HG03135 (cell line): ENCODE results near the gene NOTCH1.

Experiments
- ATAC-seq: cut with Tn5 transposase; IDR thresholded peaks from one replicate; pipeline ENCODE4 v1.9.1; 2021; ENCODE audit warnings: mild to moderate bottlenecking, moderate library complexity; ENCODE audit not compliant: unreplicated experiment

NOTCH1 gene

DNA sequence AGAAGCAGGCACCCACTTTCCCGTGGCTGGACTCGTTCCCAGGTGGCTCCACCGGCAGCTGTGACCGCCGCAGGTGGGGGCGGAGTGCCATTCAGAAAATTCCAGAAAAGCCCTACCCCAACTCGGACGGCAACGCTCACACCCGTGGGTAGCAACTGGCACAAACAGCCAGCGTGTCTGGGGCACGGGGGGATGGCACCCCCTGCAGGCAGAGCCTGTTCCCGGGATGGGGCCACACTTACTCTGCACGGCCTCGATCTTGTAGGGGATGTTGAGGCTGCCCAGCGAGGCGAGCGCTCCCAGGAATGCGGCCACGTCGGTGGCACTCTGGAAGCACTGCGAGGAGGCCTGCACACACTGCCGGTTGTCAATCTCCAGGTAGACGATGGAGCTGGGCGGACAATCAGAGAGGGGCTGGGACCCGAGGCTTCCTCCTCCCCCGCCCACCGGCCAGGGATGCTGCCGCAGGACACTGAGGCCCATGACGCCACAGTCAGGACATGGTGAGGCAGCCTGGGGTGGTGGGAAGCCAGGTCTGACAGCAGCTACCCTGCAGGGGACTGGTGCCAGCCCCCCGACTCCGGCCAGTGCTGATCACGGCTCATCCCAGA is 42.8 kb downstream of the NOTCH1 start:
- no peak for ATAC-seq

DNA sequence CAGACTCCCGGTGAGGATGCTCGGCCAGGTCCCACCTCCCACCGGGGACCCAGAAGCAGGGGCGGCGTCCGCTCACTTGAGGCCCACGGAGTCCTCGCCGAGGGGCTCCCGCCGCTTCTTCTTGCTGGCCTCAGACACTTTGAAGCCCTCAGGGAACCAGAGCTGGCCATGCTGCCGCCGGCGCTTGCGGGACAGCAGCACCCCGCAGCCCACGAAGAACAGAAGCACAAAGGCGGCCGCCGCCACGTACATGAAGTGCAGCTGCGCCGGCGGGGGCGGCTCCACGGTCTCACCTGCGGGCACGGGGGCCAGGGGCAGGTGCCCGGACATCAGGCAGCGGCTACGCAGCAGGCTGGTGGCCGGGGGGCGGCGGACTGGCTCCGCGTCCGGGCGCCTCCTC is 43.7 kb downstream of the NOTCH1 start:
- ATAC-seq: no peak

DNA sequence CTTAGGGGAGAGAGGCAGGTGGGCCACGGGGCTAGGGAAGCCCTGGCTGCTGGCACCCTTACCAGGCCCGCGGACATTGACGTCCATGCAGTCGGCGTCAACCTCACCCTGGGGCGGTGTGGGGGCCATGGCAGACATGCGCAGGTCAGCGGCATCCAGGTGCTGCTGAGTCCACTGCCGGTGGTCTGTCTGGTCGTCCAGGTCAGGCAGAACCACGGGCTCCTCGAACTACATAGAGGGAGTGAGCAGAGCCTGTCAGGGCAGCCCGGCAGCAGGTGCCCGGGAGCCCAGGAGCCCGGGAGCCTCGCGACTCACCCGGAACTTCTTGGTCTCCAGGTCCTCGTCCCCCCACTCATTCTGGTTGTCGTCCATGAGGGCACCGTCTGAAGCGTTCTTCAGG is 44.2 kb downstream of the NOTCH1 start:
- ATAC-seq: no peak

DNA sequence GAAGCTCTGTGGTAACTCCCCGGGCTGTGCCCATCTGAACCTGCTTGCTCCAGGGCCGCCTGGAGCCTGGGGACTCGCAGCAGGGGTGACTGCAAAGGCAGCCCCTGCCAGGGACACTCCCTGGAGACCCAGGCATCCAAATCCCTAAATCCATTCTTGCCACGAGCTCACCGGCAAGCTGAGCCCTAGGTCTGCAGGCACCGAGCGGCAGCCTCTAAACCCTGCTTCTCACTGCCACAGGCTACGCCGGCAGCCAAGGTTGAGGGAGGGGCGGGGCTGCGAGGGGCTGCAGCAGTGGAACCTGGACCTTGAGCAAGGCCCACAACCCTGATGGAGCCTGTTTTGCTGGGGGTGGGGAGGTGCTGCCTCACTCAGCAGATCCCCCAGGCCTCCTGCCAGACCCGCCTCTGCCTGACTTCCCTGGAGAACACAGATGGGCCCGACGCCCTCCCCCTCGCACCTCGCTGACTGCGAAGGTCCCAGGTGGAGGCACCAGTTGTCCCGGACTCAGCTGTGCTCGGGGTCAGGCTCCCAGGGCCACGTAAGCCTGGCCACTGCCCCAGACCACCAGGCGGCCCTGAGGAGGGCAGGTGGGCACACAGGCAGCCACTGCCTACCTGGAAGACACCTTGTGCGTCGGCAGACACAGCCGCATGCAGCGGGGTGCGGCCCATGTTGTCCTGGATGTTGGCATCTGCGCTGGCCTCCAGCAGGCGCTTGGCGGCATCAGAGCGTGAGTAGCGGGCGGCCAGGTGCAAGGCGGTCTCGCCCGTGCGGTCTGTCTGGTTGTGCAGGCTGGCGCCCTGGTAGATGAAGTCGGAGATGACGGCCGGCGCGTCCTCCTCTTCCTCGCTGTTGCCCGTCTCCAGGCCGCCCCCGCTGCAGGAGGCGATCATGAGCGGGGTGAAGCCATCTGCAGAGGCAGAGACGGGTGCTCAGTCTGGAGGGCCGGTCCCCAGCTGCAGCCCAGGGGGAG is 45.6 kb downstream of the NOTCH1 start:
- no peak for ATAC-seq

DNA sequence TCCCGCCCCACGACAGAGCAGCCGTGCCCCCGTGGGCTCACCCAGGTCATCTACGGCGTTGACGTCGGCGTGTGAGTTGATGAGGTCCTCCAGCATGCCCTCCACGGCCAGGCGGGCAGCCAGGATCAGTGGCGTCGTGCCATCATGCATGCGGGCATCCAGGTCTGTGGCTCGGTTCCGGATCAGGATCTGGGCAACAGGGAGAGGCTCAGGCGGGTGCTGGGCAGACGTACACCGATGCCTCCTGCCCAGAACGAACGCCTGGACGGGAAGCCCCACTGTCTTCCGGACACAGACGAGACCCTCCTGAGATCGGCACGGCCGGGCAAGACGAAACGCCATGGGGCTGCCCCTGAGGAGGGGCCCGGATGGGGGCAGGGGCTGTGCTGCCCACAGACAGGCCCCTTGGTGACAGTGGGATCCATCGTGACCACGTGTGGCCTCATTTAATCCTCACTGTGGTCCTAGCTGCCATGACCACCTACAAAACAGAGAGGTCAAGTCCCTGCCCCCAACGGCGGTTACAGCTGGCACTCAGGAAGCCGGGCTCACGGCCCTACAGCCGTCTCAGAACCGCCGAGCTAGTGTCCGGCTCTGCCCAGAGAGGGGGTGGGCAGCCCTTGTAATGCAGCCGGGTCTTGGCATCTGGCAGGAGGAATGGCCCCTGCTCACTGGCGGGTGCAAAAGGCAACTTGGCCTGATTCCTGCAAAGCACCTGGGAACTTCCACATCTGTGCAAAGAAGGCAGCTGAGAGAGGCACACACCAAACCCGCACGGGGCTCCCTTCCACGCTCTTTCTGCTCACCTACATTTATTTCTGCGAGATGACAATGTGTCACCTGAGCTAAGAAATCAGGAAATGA is 46.5 kb downstream of the NOTCH1 start:
- no peak for ATAC-seq

DNA sequence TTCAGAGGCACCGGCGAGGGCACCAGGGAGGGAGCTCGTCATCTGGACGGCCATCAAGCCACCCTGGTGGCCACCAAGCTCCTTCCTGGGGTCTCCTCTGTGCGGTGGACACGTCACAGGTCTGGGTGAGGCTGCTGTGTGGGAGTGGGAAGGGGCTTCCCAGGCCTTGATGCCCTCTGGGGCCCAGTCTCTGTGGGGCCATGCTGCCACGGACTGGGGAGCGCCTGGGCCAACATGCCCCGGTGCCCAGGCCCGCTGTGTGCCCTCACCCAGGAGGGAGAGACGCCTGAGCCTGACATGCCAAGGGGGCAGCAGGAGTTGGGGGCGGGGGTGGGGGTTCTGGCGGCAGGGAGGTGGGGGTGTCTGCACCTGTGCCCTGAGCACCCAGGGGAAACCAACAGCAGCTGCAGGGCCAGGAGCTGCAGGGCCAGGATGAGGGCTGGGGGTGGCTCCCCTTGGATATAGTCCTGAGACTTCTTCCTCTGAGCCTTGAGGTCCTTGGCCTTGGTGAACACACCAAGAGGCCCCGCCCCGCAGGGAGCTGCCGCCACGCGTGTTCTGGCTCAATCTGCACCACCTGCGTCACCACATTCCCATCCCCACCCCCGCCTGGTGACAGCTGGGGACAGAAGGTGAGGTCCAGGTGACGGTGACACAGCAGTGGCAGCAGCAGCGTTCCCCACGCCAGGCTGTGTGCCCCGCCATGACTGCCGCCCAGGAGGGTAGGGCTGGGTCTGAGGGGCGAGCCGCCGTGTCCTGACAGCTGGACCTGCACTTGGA is 47.7 kb downstream of the NOTCH1 start:
- ATAC-seq: no peak

DNA sequence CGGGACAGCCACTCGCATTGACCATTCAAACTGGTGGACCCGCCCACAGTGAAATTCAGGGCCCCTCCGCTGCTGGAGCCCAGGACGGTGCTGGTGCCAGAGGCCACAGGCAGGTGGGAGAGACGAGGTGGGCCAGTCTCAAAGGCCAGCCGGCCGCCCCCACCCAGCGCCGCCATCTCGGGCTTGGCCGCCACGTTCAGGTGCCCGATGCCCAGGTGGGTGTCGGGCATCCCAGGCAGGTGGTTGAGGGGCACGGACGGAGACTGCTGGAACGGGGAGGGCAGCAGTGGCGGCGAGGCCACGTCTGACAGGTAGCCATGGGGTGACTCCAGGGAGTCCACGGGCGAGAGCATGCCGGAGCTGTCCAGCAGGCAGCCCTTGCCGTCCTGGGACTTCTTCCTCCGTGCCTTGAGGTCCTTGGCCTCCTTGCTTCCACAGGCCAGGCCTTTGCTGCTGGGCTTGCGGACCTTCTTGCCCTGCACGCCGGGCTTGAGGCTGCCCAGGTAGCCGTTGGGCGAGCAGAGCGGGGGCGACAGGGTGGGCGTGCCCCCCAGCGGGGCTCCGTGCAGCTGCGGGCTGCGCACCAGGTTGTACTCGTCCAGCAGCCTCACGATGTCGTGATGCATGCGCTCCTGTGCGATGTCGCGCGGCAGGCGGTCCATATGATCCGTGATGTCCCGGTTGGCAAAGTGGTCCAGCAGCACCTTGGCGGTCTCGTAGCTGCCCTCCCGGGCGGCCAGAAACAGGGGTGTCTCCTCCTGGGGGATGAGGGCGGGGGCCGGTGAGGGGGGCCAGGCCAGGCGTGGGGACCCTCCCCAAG is 48.8 kb downstream of the NOTCH1 start:
- ATAC-seq: no peak

DNA sequence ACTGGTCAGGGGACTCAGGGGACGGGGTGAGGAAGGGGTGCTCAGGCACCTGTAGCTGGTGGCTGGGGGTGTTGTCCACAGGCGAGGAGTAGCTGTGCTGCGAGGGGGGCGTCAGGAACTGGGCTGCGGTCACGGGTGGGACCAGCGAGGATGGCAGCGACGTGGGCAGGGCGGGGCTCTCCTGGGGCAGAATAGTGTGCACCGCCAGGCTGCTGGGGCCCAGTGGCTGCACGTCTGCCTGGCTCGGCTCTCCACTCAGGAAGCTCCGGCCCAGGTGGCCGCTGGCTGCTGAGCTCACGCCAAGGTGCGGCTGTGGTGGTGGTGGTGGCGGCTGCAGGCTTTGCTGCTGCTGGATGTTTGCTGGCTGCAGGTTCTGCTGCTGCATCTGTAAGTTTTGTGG is 49.7 kb downstream of the NOTCH1 start:
- ATAC-seq: no peak

DNA sequence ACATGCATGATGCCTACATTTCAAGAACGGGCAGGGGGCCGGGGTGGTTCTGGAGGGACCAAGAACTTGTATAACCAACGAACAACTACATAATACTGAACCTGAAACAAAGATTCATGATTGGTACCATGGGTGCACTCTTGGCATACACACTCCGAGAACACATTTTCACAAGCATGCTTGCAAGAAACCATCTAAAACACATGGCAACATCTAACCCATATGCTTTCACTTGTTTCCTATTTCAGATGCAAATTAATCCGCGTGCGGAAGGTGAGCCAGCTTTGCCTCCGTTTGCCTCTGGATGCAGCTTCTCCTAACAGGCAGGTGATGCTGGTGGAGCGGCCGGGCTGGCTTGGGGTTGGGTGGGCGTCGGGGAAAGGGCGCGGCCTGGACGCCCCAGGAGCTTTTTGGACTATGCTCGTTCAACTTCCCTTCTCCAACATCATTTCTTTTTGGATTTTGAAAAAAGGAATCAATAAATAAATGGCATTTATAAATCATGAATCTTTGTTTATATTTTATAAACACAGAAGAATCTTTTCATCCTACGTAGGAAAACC is 50.5 kb downstream of the NOTCH1 start:
- no peak for ATAC-seq

DNA sequence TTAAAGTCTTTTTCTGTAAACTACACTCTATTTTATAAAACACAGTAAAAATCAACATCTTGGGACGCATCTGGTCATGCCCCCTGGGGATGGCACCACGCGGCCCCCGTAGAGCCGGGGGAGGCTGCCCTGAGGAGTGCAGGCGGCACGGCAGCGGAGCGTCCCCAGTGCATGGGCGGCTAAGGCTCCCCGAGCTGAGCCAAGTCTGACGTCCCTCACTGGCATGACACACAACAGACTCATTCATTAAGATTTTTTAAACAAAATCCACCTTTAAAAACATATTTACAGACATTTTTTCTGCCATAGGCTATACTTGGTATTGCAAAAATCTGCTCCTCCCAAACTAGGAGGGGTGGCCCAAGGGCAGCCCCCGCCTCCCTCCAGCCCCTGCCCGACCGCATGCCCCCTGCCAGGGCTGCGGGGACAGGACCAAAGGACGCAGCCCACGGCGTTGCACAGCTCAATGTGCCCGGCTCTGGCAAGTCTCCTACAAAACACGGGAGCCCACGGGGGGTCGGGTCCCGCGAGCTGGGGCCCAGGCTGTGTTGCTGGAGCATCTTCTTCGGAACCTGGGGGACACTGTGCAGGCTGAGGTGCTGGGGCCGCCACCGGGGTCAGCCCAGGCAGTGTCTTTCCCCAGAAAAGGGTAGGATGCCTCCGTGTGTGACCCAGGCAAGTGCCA is 51.2 kb downstream of the NOTCH1 start:
- no peak for ATAC-seq

DNA sequence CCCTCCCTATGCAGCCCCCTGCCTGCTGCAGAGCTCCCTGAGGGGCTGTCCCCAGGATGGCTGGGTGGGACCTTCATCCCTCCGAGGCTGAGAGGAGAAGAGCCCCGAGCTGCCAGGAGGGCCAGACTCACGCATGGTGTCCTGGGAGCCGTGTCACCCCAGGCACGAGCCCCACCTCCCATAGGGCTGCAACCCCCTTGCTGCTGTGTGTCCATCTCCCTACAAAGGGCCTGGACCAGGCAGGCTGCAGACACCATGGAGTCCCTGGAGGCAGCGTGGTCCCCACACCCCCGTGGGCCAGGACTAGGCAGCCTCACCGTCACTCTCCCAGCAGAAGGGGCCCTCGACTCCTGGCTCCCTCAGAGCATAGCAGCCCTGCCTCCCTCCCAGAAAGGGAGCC is 51.8 kb downstream of the NOTCH1 start:
- no peak for ATAC-seq

DNA sequence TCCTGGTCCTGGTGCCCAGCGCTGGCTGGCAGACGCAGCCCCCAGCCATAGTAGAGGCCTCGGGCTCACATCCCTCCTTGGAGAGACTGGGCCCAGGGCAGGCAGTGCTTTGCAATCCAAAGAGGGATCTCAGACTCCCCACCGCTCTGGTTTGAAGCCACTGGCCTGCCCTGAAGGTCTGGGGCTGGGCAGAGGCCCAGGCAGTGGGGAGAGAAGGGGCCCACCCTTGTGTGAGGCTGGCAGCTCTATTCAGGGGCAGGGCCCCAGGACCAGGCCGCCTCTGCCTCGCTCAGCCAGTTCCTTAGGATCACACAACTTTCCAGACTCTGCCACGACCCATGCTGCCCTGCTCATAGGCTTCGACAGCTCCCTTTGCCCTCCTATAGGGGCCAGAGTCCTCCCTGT is 52.3 kb downstream of the NOTCH1 start:
- no peak for ATAC-seq

DNA sequence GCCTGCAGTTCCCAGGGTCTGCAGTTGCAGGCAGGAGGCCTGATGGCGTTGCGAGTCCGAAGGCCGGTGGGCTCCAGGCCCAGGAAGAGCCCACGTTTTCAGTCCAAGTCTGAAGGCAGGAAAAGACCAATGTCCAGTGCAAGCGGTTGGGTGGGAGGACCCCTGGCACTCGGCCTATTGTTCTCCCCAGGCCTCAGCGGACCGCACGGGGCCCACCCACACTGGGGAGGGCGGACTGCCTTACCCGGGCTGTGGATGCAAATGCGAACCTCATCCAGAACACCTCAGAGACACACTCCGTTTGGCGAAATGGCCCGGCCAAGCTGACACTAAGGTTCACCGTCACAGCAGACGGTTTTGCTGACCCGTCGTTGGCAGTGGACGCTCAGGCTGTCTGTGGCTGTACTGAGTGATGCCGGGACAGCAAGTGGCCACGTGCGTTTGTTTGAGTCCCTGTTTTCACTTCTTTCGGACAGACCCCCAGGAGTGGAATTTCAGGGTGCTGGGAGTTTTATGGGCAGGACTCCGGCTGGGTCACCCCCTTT is 52.8 kb downstream of the NOTCH1 start:
- no peak for ATAC-seq

DNA sequence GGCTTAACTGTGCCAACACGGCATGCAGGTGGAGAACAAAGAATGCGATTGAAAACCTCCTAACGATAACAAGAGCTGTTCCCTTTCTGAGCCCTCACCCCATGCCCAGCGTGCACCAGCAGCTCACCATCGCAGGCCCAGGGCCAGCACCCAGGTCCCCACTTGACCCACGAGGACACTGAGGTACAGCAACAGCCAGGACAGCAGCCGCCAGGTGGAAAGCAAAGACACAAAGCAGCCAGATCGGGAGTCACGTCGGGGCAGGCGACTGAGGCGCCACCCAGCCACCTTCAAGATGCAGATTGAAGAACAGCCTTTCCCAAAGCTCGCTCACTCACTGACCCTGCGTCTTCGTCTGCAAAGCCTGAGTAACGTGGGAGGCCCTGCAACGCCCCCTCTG is 56.1 kb downstream of the NOTCH1 start:
- ATAC-seq: no peak

DNA sequence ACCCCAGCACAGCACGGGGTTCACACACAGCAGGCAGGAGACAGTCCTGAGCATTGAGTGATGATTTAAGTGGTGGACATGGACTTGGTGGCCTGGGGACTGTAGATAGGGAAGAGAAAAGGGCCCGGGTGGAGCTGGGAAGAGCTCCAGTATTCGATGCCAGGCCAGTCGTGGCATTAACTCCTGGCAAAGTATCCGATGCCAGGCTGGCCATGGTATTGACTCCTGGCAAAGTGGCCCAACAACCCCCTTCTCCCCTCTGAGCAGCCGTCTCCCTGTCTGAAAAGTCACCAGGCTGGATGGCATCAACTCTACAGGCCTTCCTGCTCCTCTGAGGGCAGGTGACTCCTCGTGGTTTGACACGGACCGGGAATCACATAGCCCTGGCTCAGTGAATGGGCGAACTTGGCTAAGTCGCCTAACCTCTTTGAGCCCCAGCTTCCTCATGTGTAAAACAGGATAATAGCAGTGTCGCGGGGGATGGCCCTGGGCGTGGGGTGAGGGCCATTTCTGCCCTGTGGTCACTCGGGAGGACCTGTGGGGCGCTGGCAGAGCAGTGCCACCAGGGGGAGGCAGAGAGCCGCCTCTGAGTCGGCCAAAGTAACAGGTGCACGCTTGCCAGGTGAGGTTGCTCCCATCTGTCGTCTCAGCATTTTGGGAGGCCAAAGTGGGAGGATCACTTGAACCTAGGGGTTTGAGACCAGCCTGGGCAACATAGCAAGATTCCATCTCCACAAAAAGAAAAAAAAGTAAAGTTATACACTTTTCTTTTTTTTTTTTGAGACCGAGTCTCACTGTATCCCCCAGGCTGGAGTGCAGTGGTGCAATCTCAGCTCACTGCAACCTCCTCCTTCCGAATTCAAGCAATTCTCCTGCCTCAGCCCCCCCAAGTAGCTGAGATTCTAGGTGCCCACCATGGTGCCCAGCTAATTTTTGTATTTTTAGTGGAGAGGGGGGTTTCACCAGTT is 57.3 kb downstream of the NOTCH1 start:
- ATAC-seq: no peak

DNA sequence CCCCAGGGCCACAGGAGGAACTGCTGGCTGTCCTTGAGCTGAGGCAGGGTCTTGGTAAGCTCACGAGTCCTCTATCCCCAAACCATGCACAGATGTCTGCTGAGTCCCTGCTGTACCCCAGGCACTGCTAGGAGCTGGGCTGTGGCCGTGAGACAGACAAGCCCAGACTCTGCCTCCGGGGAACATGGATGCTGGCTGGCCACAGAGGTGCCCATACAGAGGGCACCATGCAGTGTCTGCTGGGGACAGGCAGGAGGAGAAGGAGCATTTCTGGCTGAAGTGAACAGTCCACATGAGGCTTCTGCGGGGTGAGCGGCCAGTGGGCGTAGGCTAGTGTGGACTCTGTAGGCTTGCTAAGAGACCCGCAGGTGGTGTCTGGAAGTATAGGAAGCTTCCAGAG is 58.2 kb downstream of the NOTCH1 start:
- ATAC-seq: no peak

DNA sequence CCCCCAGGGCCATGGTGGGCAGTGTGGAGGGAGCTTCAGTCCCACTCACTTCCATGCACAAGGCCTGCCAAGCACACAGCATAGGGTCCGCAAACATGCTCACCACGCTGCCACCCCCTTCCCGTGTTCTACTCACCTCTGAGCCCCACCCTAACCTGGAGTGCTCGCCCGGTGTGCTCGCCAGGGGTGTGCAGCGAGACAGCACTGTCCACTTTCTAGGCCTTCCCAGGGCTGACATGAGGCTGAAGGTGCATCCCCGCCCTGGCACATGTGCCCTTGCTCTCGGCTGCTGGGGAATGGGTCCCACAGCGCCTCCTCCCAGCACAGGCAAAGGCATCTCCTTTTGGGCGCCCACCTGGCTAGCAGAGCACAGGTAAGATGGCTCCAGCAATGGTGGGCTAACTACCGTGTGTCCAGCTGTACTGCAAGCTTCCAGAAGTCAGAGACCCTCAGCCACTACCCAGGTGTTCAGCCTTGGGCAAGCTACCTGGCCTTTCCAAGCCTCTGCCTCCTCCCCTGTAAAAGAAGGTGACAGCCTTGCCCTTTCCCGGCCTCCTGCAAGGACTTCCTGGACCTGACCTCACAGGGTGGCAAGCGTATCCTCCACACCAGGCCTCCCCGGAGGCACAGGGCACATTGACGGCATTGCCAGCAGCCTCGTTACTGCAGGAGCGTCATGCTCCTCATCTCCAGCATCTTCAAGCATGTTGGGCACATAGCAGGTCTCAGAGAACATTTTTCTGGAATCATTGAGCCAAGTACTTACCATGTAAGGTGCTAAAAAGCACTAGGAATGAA is 58.8 kb downstream of the NOTCH1 start:
- ATAC-seq: no peak
